ENCODE data around the gene RBM25.

DNA sequence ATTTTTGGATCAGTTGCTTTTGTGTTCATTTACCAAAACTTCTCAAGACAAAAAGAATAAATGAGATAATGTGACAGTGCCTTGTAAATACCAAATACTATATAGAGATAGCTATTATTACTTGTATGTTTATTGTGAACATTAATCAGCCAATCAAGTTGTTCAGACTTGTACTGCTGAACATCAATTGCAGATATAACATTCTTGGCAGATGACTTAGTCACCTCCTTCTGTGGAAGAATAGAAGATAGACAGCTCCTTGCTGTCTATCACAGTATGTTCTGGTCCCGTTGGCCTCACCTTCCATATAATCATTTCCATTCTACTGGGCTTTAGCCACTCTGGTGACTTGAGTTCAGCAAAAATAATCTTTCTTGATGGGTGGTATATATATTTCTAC, 108.1 kb downstream of the RBM25 start:
- TF ChIP-seq TCF7L2 (IDR thresholded peaks at IDR 0.05; ENCODE audit: borderline replicate concordance, low read depth, low read length) (no peak), ZBTB1 (tag by site-specific recombination; IDR thresholded peaks at IDR 0.05) (no peak), ZNF24 (tag by site-specific recombination; IDR thresholded peaks at IDR 0.05) (no peak), YY1 (tag by site-specific recombination; IDR thresholded peaks at IDR 0.05) (no peak), ZSCAN30 (tag by site-specific recombination; IDR thresholded peaks at IDR 0.05) (no peak), GLI4 (tag by site-specific recombination; IDR thresholded peaks at IDR 0.05) (no peak), ZBTB8A (tag by site-specific recombination; IDR thresholded peaks at IDR 0.05) (no peak), ZNF175 (tag by site-specific recombination; IDR thresholded peaks at IDR 0.05) (no peak), ZNF707 (tag by site-specific recombination; IDR thresholded peaks at IDR 0.05) (no peak), WT1 (tag by site-specific recombination; IDR thresholded peaks at IDR 0.05) (no peak)
- TF ChIP-seq, protein P1, sequence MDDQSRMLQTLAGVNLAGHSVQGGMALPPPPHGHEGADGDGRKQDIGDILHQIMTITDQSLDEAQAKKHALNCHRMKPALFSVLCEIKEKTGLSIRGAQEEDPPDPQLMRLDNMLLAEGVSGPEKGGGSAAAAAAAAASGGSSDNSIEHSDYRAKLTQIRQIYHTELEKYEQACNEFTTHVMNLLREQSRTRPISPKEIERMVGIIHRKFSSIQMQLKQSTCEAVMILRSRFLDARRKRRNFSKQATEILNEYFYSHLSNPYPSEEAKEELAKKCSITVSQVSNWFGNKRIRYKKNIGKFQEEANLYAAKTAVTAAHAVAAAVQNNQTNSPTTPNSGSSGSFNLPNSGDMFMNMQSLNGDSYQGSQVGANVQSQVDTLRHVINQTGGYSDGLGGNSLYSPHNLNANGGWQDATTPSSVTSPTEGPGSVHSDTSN (CRISPR knock-in tag; IDR thresholded peaks at IDR 0.05): no peak
- TF ChIP-seq, protein P2, sequence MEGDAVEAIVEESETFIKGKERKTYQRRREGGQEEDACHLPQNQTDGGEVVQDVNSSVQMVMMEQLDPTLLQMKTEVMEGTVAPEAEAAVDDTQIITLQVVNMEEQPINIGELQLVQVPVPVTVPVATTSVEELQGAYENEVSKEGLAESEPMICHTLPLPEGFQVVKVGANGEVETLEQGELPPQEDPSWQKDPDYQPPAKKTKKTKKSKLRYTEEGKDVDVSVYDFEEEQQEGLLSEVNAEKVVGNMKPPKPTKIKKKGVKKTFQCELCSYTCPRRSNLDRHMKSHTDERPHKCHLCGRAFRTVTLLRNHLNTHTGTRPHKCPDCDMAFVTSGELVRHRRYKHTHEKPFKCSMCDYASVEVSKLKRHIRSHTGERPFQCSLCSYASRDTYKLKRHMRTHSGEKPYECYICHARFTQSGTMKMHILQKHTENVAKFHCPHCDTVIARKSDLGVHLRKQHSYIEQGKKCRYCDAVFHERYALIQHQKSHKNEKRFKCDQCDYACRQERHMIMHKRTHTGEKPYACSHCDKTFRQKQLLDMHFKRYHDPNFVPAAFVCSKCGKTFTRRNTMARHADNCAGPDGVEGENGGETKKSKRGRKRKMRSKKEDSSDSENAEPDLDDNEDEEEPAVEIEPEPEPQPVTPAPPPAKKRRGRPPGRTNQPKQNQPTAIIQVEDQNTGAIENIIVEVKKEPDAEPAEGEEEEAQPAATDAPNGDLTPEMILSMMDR (tag by site-specific recombination; IDR thresholded peaks at IDR 0.05): no peak

Measured in HEK293 (cell line).